H9 (cell line): Measurements from ENCODE around the gene THOC3. TPM values are rescaled to one million over a fixed set of nuclear protein-coding genes. Genes with fewer than 3 reads are reported as not detected.
"Not testable (repeated sequence)": the region's sequence is repeated elsewhere in the genome, so short reads cannot be mapped to it uniquely, and the experiment has no call there.

ENCODE experiments used
- DNase-seq: peaks from one replicate; pipeline ENCODE4 v3.0.0-alpha.2; 2017
- H2AFZ ChIP-seq: one replicate; pipeline ENCODE4 v1.6.1; 2013; ENCODE audit warnings: mild to moderate bottlenecking, low read length, control low read depth, moderate library complexity
- H2AK5ac ChIP-seq: 2 replicates; pipeline ENCODE4 v1.6.1; 2013; ENCODE audit warnings: low read length, control low read depth, mixed read lengths; ENCODE audit not compliant: insufficient read length
- H2BK120ac ChIP-seq: one replicate; pipeline ENCODE4 v1.6.1; 2013; ENCODE audit warnings: low read depth, mild to moderate bottlenecking, low read length, control low read depth, inconsistent platforms; ENCODE audit not compliant: poor library complexity, severe bottlenecking
- H2BK12ac ChIP-seq: 2 replicates; pipeline ENCODE4 v1.6.1; 2013; ENCODE audit warnings: low read length, control low read depth, mixed read lengths, low read depth; ENCODE audit not compliant: insufficient read length
- H2BK15ac ChIP-seq: 2 replicates; pipeline ENCODE4 v1.6.1; 2013; ENCODE audit warnings: low read depth, low read length, control low read depth
- H2BK20ac ChIP-seq: one replicate; pipeline ENCODE4 v1.6.1; 2013; ENCODE audit warnings: low read depth, mild to moderate bottlenecking, low read length, control low read depth, inconsistent platforms; ENCODE audit not compliant: poor library complexity, severe bottlenecking
- H2BK5ac ChIP-seq: 2 replicates; pipeline ENCODE4 v1.6.1; 2013; ENCODE audit warnings: low read length, control low read depth, mixed read lengths; ENCODE audit not compliant: insufficient read length
- H3K14ac ChIP-seq: 2 replicates; pipeline ENCODE4 v1.6.1; 2013; ENCODE audit warnings: low read length, control low read depth; ENCODE audit not compliant: insufficient read depth
- H3K18ac ChIP-seq: 2 replicates; pipeline ENCODE4 v1.6.1; 2013; ENCODE audit warnings: low read depth, mild to moderate bottlenecking, mixed read lengths, low read length, control low read depth; ENCODE audit not compliant: insufficient read length
- H3K23ac ChIP-seq: 2 replicates; pipeline ENCODE4 v1.6.1; 2013; ENCODE audit warnings: low read length, control low read depth, mixed read lengths, low read depth; ENCODE audit not compliant: insufficient read length
- H3K23me2 ChIP-seq: 2 replicates; pipeline ENCODE4 v1.6.1; 2013; ENCODE audit warnings: low read depth, mild to moderate bottlenecking, mixed read lengths, low read length, control low read depth; ENCODE audit not compliant: insufficient read length, poor library complexity, severe bottlenecking
- H3K27ac ChIP-seq: 2 replicates; pipeline ENCODE4 v1.5.1; 2013; ENCODE audit warnings: low read length, control low read depth, mixed read lengths, low read depth; ENCODE audit not compliant: insufficient read length
- H3K27me3 ChIP-seq: 2 replicates; pipeline ENCODE4 v1.6.1; 2013; ENCODE audit warnings: low read length, control low read depth, inconsistent platforms; ENCODE audit not compliant: insufficient read depth
- H3K4ac ChIP-seq: 2 replicates; pipeline ENCODE4 v1.6.1; 2013; ENCODE audit warnings: low read depth, mild to moderate bottlenecking, control low read depth, inconsistent platforms, low read length, moderate library complexity
- H3K4me1 ChIP-seq: 2 replicates; pipeline ENCODE4 v1.6.1; 2013; ENCODE audit warnings: low read length, control low read depth, inconsistent platforms; ENCODE audit not compliant: insufficient read depth
- H3K4me2 ChIP-seq: 2 replicates; pipeline ENCODE4 v1.6.1; 2013; ENCODE audit warnings: low read length, control low read depth, mixed read lengths; ENCODE audit not compliant: insufficient read length, insufficient read depth
- H3K56ac ChIP-seq: 2 replicates; pipeline ENCODE4 v1.6.1; 2013; ENCODE audit warnings: low read depth, mild to moderate bottlenecking, mixed read lengths, low read length, control low read depth; ENCODE audit not compliant: insufficient read length
- H3K79me1 ChIP-seq: 2 replicates; pipeline ENCODE4 v1.6.1; 2013; ENCODE audit warnings: low read depth, mild to moderate bottlenecking, moderate library complexity, low read length, control low read depth, inconsistent platforms; ENCODE audit not compliant: insufficient read depth, poor library complexity, severe bottlenecking
- H3K79me2 ChIP-seq: 2 replicates; pipeline ENCODE4 v1.6.1; 2013; ENCODE audit warnings: low read length, control low read depth, inconsistent platforms; ENCODE audit not compliant: insufficient read depth
- H3K9ac ChIP-seq: 2 replicates; pipeline ENCODE4 v1.6.1; 2013; ENCODE audit warnings: low read length, control low read depth, mixed read lengths; ENCODE audit not compliant: insufficient read length; ENCODE audit errors: extremely low read depth
- H3K9me3 ChIP-seq: one replicate; pipeline ENCODE4 v1.6.1; 2013; ENCODE audit warnings: low read depth, low read length, inconsistent platforms; ENCODE audit not compliant: control insufficient read depth
- H3T11ph ChIP-seq: one replicate; pipeline ENCODE4 v1.6.1; 2013; ENCODE audit warnings: mild to moderate bottlenecking, low read length, control low read depth, inconsistent platforms
- H4K20me1 ChIP-seq: one replicate; pipeline ENCODE4 v1.6.1; 2013; ENCODE audit not compliant: control insufficient read depth, insufficient read length, insufficient read depth
- H4K5ac ChIP-seq: 2 replicates; pipeline ENCODE4 v1.6.1; 2013; ENCODE audit warnings: low read depth, mild to moderate bottlenecking, mixed read lengths, low read length, control low read depth; ENCODE audit not compliant: insufficient read length
- H4K8ac ChIP-seq: replicated peaks from 2 replicates; pipeline ENCODE4 v1.6.1; 2013; ENCODE audit warnings: low read length, control low read depth, mixed read lengths, low read depth; ENCODE audit not compliant: insufficient read length
- H4K91ac ChIP-seq: 2 replicates; pipeline ENCODE4 v1.6.1; 2013; ENCODE audit warnings: low read depth, mild to moderate bottlenecking, moderate library complexity, mixed read lengths, low read length, control low read depth; ENCODE audit not compliant: insufficient read length
- H3K27ac Mint-ChIP-seq, 3 experiments: 2 replicates in 2 of 3; 3 replicates in 1 of 3; pipeline ENCODE4 v1.8.0; 2020 to 2021; ENCODE audit warnings: mixed read lengths in 3 of 3, mild to moderate bottlenecking in 1 of 3, moderate library complexity in 1 of 3
- H3K27me3 Mint-ChIP-seq: 2 replicates; pipeline ENCODE4 v1.8.0; 2021; ENCODE audit warnings: low read depth, mild to moderate bottlenecking, moderate library complexity, mixed read lengths
- H3K36me3 Mint-ChIP-seq, 3 experiments: 2 replicates in 2 of 3; 3 replicates in 1 of 3; pipeline ENCODE4 v1.8.0; 2020 to 2021; ENCODE audit warnings: low read depth in 3 of 3, mixed read lengths in 3 of 3; ENCODE audit not compliant: insufficient read depth in 1 of 3
- H3K4me1 Mint-ChIP-seq, 2 experiments: 2 replicates each; pipeline ENCODE4 v1.8.0; 2020; ENCODE audit warnings: mixed read lengths in 2 of 2
- H3K4me3 Mint-ChIP-seq, 2 experiments: 2 replicates in 1 of 2; 3 replicates in 1 of 2; pipeline ENCODE4 v1.8.0; 2020 to 2021; ENCODE audit warnings: mild to moderate bottlenecking in 2 of 2, mixed read lengths in 2 of 2, moderate library complexity in 1 of 2
- H3K9me3 Mint-ChIP-seq, 2 experiments: 2 replicates in 1 of 2; 3 replicates in 1 of 2; pipeline ENCODE4 v1.8.0; 2020; ENCODE audit warnings: mild to moderate bottlenecking in 2 of 2, mixed read lengths in 2 of 2, moderate library complexity in 1 of 2
- WGBS: extraction: QIAGEN DNeasy Blood & Tissue Kit; methylation state at CpG from one replicate; pipeline ENCODE4 v1.1.7; 2013; ENCODE audit warnings: missing lambda C conversion rate, low lambda C conversion rate, mixed read lengths; ENCODE audit not compliant: insufficient read length; ENCODE audit errors: extremely low coverage; 5-methylcytosine and 5-hydroxymethylcytosine counted together
- total RNA-seq: library from RNA; stranded (reverse); gene quantifications from 2 replicates; pipeline ENCODE4 v1.2.1, GENCODE V29; 2021

The THOC3 gene
- total RNA-seq, 1 experiment from 2014 or later: 123 TPM

DNA sequence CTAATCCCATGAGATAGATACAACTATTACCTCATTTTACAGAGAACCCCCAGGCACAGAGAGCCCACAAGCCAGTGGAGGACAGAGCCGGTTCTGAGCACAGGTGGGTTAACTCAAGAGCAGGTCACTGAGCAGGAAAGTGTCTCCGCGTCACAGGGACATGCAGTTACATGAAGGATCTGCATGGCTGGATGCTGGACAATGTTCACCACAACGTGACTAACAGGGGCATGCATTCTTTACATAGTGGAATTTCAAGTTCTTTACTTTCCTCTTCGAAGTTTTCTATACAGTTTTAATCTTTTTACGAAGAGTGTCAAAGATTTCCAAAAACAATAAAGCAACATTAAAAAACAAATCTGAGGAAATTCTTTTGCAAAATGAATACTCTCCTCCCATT is 7.9 kb downstream of the THOC3 start:
- not testable (repeated sequence) for H2BK15ac ChIP-seq

DNA sequence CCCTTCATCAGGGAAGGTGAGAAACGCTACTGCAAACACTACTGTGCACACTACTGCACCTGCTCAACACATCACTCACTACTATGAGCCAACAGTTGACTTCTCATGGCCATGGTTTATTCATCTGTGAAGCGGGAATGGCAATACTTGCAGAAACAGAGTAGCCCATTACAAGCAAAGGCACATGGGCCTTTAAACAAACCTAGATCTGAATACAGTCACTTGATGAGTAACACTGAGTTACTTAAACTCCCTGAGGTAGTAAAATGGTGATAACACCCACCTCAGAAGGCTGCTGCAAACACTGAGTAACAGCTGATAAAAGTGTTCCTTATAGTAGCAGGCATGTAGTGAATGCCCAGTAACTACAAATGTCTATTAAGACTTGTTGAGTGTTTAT is 9.6 kb downstream of the THOC3 start:
- H3K4me1 ChIP-seq, H4K91ac ChIP-seq, H3K79me1 ChIP-seq, H3K4me3 Mint-ChIP-seq, H3K27me3 ChIP-seq, H3K79me2 ChIP-seq, H3K9me3 Mint-ChIP-seq, H3K4me2 ChIP-seq, H2BK12ac ChIP-seq, H4K5ac ChIP-seq, H4K8ac ChIP-seq, H3K23me2 ChIP-seq, H3K27ac ChIP-seq, H3K4me1 Mint-ChIP-seq, H3K23ac ChIP-seq, H3K14ac ChIP-seq, H3K27ac Mint-ChIP-seq, H3K56ac ChIP-seq, DNase-seq, H2BK20ac ChIP-seq, H3K4ac ChIP-seq, H4K20me1 ChIP-seq, H2BK120ac ChIP-seq, H2BK5ac ChIP-seq, H3K36me3 Mint-ChIP-seq, H3T11ph ChIP-seq, H3K27me3 Mint-ChIP-seq, H2AFZ ChIP-seq, H3K9ac ChIP-seq, H2AK5ac ChIP-seq, H2BK15ac ChIP-seq, H3K18ac ChIP-seq, H3K9me3 ChIP-seq: not testable (repeated sequence)
- WGBS: no CpG with 5 or more reads among the region's 2 CpGs

More for the DNA sequence above, 7.9 kb downstream of the THOC3 start:
- H2BK12ac ChIP-seq, H3K4ac ChIP-seq, H4K5ac ChIP-seq, H3K9ac ChIP-seq, H3K4me3 Mint-ChIP-seq, H3K9me3 ChIP-seq, H3T11ph ChIP-seq, H2BK5ac ChIP-seq, H2BK120ac ChIP-seq, H3K23me2 ChIP-seq, H3K4me2 ChIP-seq, H3K27me3 ChIP-seq, H3K56ac ChIP-seq, H3K14ac ChIP-seq, H3K4me1 ChIP-seq, H4K91ac ChIP-seq, H3K27me3 Mint-ChIP-seq, H4K20me1 ChIP-seq, H3K79me2 ChIP-seq, H2AFZ ChIP-seq, H3K79me1 ChIP-seq, H3K27ac Mint-ChIP-seq, H3K9me3 Mint-ChIP-seq, H3K4me1 Mint-ChIP-seq, DNase-seq, H2BK20ac ChIP-seq, H3K18ac ChIP-seq, H3K23ac ChIP-seq, H3K27ac ChIP-seq, H2AK5ac ChIP-seq, H4K8ac ChIP-seq: not testable (repeated sequence)
- peaks cover 5 to 15% (median 15%) of the 10 kb centered on the region in 3 experiments; a peak in 5 of 7 replicates for H3K36me3 Mint-ChIP-seq
- WGBS: no CpG with 5 or more reads among the region's 6 CpGs
